HCT116 (cell line): ENCODE measurements around the gene FKBP2.

Source experiments
- CEBPB ChIP-seq: IDR thresholded peaks from 2 replicates; pipeline ENCODE4 v1.6.1; 2012; ENCODE audit warnings: low read depth
- EZH2 ChIP-seq: fragments of 200-600 bp; sonication (generic); IDR thresholded peaks from 2 replicates; pipeline ENCODE4 v1.6.1; 2017; ENCODE audit warnings: antibody characterized with exemption, mixed run types
- POLR2A ChIP-seq: IDR thresholded peaks from 2 replicates; pipeline ENCODE4 v1.7.0; 2011; ENCODE audit warnings: borderline replicate concordance; ENCODE audit not compliant: insufficient read depth, insufficient read length; ENCODE audit errors: extremely low read depth
- RAD21 ChIP-seq: IDR thresholded peaks from 2 replicates; pipeline ENCODE4 v1.6.1; 2012; ENCODE audit warnings: low read depth, mild to moderate bottlenecking

- TF ChIP-seq CEBPB (no peak), EZH2 (no peak), RAD21 (no peak), POLR2A (no peak)
These were observed 34.2 kb upstream of the FKBP2 start, which contains the start of gene FERMT3 for GRCh38 chr11:64206457-64207255.
